ENCODE results near the gene CEBPA. TPM values are rescaled to one million over a fixed set of nuclear protein-coding genes. Genes with fewer than 3 reads are reported as not detected.
A peak's percentile ranks its signal among the peaks of the same experiment; 100 is the strongest.

Gene CEBPA
- polyA plus RNA-seq, 3 donors: 17.9 to 76.3 (median 47.5) TPM

GRCh38 chr19:33329060-33329459, 26.7 kb upstream of the CEBPA start:
- H3K4me1 Mint-ChIP-seq: peaks cover 56% of the 10 kb centered on the region
- H3K36me3 ChIP-seq (replicated peaks in 1 of 2; ENCODE audit: control insufficient read depth in 1 of 2, insufficient read depth in 2 of 2, low read length in 2 of 2): no peaks in the 10 kb centered on the region
- no peak overlapping the region for H3K9ac ChIP-seq (ENCODE audit: insufficient read depth, low read length, poor library complexity, severe bottlenecking)
- H3K9me3 ChIP-seq (replicated peaks in 1 of 2; ENCODE audit: control insufficient read depth in 1 of 2, insufficient read depth in 1 of 2, low read length in 2 of 2): peaks cover 6% of the 10 kb centered on the region in 2 donors
- no peaks in the 10 kb centered on the region for H3K79me2 ChIP-seq (ENCODE audit: insufficient read depth, low read length)
- H3K4me2 ChIP-seq (replicated peaks; ENCODE audit: extremely low read depth, low read length, poor library complexity, severe bottlenecking): no peak overlapping the region
- H3K4me1 ChIP-seq (ENCODE audit: control insufficient read depth in 1 of 2, insufficient read depth in 2 of 2, low read length in 2 of 2): peaks cover 61 to 62% of the 10 kb centered on the region in 2 donors
- no peaks in the 10 kb centered on the region for H4K20me1 ChIP-seq (ENCODE audit: insufficient read depth, low read length)
- no peaks in the 10 kb centered on the region for H3K27me3 ChIP-seq (ENCODE audit: control insufficient read depth in 2 of 2, insufficient read depth in 2 of 2, low read length in 2 of 2)
- peak overlapping the region in 1 of 3 experiments; percentile 57 for H3K4me3 ChIP-seq (replicated peaks in 1 of 3; ENCODE audit: low read depth in 2 of 3, low read length in 3 of 3)
- H3K9me3 Mint-ChIP-seq: peaks cover 3 to 8% (median 6%) of the 10 kb centered on the region in 7 donors
- TF ChIP-seq CTCF (IDR thresholded peaks at IDR 0.05): no peak
- intact Hi-C loops (cut with micrococcal nuclease): no loop called here
- peaks cover 0 to 4% of the 10 kb centered on the region in 2 donors for H3K36me3 Mint-ChIP-seq
- WGBS (ENCODE audit: insufficient coverage): 79% methylated on average over 7 of the region's 8 CpGs
- H3K4me3 Mint-ChIP-seq: no peak overlapping the region
- H3K27me3 Mint-ChIP-seq (ENCODE audit: low read depth in 3 of 3): peaks cover 0 to 4% (median 0%) of the 10 kb centered on the region in 3 donors
- DNase-seq: no peak
- peak overlapping the region; percentile 56 to 84 for H3K27ac ChIP-seq (ENCODE audit: low read depth in 1 of 2, low read length in 2 of 2)
- peak overlapping the region; percentile 7 for H2AFZ ChIP-seq (ENCODE audit: insufficient read depth, low read depth, low read length, poor library complexity, severe bottlenecking)
- peak overlapping the region; percentile 63 to 93 (median 89) for H3K27ac Mint-ChIP-seq

DNA sequence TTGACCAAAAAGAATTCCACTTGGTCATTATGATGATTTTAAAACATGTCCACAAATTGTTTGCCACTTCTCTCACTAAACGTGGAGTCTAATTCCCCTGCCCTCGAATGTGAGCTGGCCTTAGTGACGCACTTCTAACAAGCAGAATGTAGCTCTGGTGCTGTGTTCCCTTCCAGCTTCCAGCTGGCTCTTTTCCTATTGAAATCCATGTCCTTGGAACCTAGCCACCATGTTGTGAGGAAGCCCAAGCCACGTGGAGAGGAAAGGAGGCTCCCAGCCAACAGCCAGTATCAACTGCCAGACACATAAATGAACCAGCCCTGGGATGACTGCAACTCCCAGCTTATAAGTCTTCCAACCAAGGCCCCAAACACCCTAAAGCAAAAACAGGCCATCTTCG, 23.6 kb upstream of the CEBPA start:
- H3K4me1 ChIP-seq (ENCODE audit: control insufficient read depth in 1 of 2, insufficient read depth in 2 of 2, low read length in 2 of 2): peaks cover 31 to 32% of the 10 kb centered on the region in 2 donors
- peaks cover 0 to 4% of the 10 kb centered on the region in 2 donors for H3K36me3 Mint-ChIP-seq
- H3K27me3 Mint-ChIP-seq (ENCODE audit: low read depth in 3 of 3): peaks cover 0 to 4% (median 0%) of the 10 kb centered on the region in 3 donors
- peaks cover 28% of the 10 kb centered on the region for H3K4me1 Mint-ChIP-seq
- intact Hi-C loops (cut with micrococcal nuclease): no loop called here
- no peak overlapping the region for H3K27ac Mint-ChIP-seq
- no peaks in the 10 kb centered on the region for H4K20me1 ChIP-seq (ENCODE audit: insufficient read depth, low read length)
- no peaks in the 10 kb centered on the region for H3K36me3 ChIP-seq (replicated peaks in 1 of 2; ENCODE audit: control insufficient read depth in 1 of 2, insufficient read depth in 2 of 2, low read length in 2 of 2)
- H3K4me3 Mint-ChIP-seq: no peak overlapping the region
- H3K9me3 Mint-ChIP-seq: peaks cover 3 to 13% (median 7%) of the 10 kb centered on the region in 7 donors
- H3K4me2 ChIP-seq (replicated peaks; ENCODE audit: extremely low read depth, low read length, poor library complexity, severe bottlenecking): no peak overlapping the region
- TF ChIP-seq CTCF (IDR thresholded peaks at IDR 0.05): no peak
- no peak overlapping the region for H3K27ac ChIP-seq (ENCODE audit: low read depth in 1 of 2, low read length in 2 of 2)
- no peak overlapping the region for H3K4me3 ChIP-seq (replicated peaks in 1 of 3; ENCODE audit: low read depth in 2 of 3, low read length in 3 of 3)
- no peak overlapping the region for H3K9ac ChIP-seq (ENCODE audit: insufficient read depth, low read length, poor library complexity, severe bottlenecking)
- H3K27me3 ChIP-seq (ENCODE audit: control insufficient read depth in 2 of 2, insufficient read depth in 2 of 2, low read length in 2 of 2): no peaks in the 10 kb centered on the region
- H3K79me2 ChIP-seq (ENCODE audit: insufficient read depth, low read length): no peaks in the 10 kb centered on the region
- WGBS (ENCODE audit: insufficient coverage): 100% methylated on average over 3 of the region's 5 CpGs
- DNase-seq: no peak
- H2AFZ ChIP-seq (ENCODE audit: insufficient read depth, low read depth, low read length, poor library complexity, severe bottlenecking): no peak overlapping the region
- H3K9me3 ChIP-seq (replicated peaks in 1 of 2; ENCODE audit: control insufficient read depth in 1 of 2, insufficient read depth in 1 of 2, low read length in 2 of 2): peaks cover 6 to 9% of the 10 kb centered on the region in 2 donors
